Measurements from ENCODE around the gene GTF2H1.

GRCh38 chr11:18329196-18329870 is 7.0 kb downstream of the GTF2H1 start:
- TF ChIP-seq POLR2A (IDR thresholded peaks at IDR 0.05) (no peak), CTCF (IDR thresholded peaks at IDR 0.05) (no peak)

All from testis (tissue), 2 donors.